CD1c-positive myeloid dendritic cell (primary cell): ENCODE measurements around the gene HTR4.

Experiments
- DNase-seq: peaks from one replicate; pipeline ENCODE4 v3.0.0-alpha.2; 2016; ENCODE audit errors: extremely low spot score

The HTR4 gene

GRCh38 chr5:148607406-148607805 is 46.9 kb downstream of the HTR4 start:
- DNase-seq: no peak

GRCh38 chr5:148606296-148606695 is 48.0 kb downstream of the HTR4 start:
- no peak for DNase-seq

DNA sequence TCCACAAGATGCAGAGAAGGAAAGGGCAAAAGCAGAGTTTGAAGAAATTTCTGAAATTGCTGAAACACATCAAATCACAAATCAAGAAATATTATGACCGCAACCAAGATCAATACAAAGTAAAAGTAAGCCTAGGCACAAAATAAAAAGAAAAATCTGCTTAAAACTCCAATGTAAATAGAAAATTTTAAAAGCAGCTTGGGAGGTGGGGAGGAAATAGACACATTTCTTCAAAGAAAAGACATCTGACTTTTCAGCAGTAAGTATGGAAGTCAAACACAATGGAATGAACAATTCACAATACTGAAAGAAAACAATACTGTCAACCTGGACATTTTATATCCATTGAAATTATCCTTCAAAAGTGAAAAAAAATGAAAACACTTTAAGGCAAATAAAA is 55.1 kb downstream of the HTR4 start:
- no peak for DNase-seq

DNA sequence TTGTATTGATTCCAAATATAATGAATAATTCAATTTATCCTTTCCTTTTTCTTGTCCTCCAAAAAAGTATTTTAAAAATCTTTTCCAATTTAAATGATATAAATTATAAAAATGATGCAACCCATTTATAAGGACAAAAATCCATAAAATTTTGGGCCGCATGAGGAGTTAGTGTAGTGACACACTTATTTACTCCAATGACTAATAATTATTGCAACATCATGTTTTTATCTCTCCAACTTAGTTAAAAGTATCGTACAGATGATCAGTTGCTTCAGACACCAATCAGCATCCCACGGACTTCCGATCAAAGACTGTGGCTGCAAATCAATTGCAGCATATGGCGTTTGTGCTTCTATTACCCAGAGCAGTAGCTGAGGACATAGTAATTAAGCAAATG is 58.6 kb downstream of the HTR4 start:
- DNase-seq: no peak

DNA sequence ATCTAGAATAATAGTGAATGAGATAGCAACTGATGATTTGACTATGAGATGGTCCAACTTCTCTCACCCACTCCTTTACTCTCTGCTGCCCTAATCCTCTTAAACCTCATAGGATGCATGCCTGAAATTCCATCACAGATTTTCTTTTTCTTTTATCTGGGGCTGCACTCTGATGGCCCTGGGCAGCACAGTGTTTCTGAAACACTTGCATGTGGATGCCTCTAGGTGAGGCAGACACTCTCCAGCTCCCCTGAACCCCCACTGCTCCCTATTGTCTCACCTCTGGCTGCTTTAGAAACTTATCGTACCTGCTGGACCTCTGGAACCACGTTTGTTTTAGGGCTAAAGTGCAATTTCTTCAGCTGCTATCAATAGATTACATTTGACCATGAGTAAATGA is 67.5 kb downstream of the HTR4 start:
- no peak for DNase-seq

GRCh38 chr5:148585988-148586387 is 68.3 kb downstream of the HTR4 start:
- no peak for DNase-seq

GRCh38 chr5:148584103-148584502 is 70.2 kb downstream of the HTR4 start:
- DNase-seq: no peak

DNA sequence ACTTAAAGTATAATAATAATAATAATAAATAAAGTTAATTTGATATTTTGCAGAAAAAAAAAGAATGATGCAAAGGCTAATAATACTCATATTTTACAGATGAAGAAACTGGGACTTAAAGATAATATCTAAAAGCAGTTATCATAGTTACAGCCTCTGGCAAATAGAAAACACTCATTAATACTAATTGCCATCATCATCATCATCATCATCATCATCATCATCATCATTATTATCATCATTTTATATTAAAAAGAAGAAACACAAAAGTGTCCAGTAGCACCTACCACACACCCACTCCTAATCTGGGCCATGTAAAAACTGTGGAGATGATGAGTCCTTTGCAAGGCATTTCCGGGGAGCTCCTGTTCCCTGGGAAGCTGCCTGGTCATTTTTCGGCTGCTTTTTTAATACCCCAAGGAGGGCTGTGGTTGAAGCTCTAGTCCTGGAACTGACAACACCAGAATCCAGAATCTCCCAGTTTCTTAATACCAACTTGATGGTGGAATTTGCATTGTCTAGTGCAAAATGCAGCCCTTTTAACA is 70.8 kb downstream of the HTR4 start:
- no peak for DNase-seq

DNA sequence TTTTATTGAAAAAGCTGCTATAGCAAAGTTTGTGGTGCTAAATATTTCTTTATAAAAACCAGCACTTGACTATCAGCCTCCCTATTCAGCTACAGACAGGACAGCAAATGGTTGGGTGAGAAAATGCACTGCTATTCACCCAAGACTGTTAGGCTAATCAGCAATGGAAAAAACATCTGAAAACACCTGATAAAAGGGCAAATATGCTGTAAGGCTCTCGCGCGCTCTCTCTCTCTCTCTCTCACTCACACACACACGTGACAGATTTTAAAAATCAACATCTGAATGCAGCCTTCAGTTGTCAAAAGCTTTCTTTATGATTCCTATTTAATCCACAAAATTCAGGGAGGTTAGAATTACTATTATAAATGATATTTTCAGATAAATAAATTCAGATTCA is 80.2 kb downstream of the HTR4 start:
- DNase-seq: no peak

DNA sequence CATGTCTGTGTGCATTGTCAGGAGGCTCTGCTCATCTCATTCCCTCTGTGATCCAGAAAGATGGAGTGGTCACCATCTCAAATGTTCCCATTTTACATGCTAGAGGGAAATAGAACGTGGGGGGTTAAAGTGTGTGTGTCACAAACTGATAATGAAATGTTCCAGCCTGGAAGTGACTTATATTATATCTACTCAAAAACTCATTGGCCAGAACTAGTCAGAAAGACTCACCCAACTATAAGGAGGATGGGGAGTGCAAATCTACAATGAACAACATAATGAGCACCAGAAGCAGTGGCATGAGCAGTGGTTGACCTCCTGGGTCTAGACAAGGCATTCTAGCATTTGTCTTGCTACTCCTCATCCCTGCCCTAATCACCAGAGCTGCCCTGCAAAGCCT is 81.0 kb downstream of the HTR4 start:
- no peak for DNase-seq

- DNase-seq: no peak
Observed at GRCh38 chr5:148569948-148570347, 84.4 kb downstream of the HTR4 start.

DNA sequence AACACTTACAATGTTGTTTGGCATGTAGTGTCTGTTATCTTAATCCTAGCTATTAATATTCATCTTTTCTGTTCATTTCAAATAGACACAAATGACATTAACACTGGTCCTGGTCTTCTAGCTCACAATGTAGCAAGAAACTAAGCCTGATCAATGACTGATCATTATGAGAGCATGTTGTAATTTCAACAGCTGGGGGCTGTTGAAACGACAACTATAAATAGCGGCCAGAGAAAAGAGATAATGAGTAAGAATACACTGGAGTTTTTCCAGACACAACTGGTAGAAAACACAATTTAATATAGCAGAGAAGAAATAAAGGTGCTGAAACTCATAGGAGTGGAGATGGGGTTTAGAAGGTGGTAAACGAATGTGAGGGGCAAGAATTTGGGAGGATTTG is 89.2 kb downstream of the HTR4 start:
- DNase-seq: no peak

GRCh38 chr5:148563021-148563420 is 91.3 kb downstream of the HTR4 start:
- no peak for DNase-seq

- no peak for DNase-seq
Observed at GRCh38 chr5:148561801-148562311, 92.5 kb downstream of the HTR4 start.

- no peak for DNase-seq
Observed at GRCh38 chr5:148559461-148559860, 94.9 kb downstream of the HTR4 start.

GRCh38 chr5:148558892-148559291 is 95.4 kb downstream of the HTR4 start:
- no peak for DNase-seq

DNA sequence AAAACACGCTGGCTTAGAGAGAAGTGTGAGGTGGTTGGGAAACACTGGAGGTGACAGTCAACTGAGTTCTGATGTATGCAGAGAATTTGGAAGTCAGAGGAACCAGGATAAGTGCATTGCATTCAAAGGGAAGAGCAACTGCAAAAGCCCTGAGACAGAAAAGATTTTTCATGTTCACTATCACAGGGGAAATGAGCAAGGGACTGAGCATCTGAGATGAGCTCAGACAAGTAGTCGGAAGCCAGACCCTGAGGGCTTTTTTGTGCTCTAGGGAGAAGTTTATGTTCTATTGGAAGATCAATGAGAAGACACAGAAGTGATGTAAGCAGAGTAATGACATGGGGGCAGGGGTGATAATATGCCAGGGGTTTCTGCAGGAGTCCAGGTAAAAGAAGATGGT is 97.5 kb downstream of the HTR4 start:
- no peak for DNase-seq

- DNase-seq: no peak
Observed at GRCh38 chr5:148554621-148555020, 99.7 kb downstream of the HTR4 start.

- DNase-seq: no peak
Observed at GRCh38 chr5:148543727-148544126, 110.6 kb downstream of the HTR4 start.

DNA sequence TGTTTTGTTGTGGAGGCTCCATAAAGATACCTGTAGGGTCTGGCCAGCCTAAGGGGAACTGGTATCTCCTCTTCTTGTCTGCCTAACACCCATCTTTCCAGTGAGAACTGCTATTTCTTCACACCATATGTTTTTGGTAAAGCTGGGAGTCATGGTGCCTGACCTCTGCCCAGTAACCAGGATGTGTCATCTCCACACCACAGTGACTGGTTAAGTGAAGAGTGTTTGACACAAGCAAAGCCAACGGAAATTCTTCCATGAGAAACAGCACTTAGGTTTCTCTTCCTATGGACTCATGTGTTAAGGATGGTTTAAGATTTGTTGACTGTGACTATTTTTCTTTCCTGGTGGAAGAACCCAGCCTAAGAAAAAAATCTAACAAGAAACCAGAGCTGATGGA is 111.5 kb downstream of the HTR4 start:
- DNase-seq: no peak

DNA sequence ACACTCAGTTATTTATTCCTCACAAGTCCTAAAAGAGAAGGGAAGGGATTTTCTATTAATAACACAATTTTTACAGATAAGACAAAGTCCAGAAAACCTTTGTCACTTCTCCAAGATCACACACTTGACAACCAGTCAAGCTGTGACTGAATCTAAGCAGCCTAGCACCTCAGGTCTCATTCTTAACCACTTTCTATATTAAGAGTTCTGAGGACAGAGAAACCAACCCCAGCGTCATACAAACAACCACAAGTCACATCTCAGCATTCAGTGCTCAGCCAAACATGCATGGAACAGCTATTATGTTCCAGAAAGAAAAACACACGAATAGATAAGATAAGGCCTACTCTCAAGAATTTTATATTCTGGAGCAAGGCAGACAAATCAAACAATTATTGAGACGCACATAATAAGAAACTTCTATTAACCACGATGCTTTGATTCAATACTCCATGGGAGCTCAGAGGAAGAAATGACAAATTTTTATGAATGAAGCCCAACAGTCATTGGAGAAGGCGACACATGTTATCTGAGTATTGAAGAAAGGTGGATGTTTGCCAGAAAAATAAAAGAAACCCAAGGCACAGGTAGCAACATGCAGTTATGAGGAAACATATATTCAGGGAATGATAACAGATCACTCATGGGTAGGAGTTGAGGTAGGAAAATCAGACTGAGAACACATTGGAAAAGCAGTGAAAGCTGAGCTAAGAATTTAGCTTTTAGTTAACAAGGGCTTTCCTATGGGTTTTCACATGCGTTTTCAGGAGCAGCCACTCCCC is 113.1 kb downstream of the HTR4 start:
- DNase-seq: no peak

DNA sequence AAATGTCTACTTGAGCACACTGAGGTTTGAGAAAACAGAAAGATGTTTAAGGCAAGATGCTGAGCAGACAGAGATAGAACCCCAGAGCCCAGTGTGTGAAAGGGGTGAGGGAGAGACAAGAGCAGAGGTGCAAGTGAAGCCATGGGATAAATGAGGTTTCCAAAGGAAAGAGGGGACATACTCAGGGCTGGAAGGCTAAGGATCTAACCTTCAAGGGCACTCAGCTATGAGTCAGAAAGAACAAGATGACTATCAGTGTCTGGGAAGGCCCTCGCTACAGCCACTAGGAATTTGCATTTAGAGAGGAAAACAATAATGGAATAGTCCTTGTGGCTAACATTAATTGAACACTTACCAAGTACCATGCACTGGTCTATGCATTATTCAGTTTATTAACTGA is 113.7 kb downstream of the HTR4 start:
- no peak for DNase-seq

DNA sequence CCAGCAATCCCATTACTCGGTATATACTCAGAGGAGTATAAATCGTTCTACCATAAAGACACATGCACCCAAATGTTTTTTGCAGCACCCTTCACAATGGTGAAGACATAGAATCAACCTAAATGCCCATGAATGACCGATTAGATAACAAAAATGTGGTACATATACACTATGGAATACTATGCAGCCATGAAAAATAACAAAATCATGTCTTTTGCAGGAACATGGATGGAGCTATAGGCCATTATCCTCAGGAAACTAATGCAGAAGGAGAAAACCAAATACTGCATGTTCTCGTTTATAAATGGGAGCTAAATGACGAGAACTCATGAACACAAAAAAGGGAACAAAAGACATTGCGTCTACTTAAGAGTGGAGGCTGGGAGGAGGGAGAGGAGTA is 114.5 kb downstream of the HTR4 start:
- DNase-seq: no peak

DNA sequence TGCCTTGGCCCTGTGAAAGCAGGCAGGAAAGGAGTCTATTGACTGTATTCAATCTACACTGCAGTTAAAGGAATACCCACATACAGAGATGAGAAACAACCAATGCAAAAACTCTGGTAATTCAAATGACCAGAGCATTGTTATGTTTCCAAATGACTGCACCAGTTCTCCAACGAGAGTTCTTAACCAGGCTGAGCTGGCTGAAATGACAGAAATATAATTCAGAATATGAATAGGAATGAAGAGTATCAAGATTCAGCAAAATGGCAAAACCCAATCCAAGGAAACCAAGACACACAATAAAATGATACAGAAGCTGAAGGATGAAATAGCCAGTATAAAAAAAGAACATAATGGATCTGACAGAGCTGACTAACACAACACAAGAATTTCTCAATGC is 119.1 kb downstream of the HTR4 start:
- no peak for DNase-seq
